Measurements from ENCODE around the gene SHC2. TPM values are rescaled to one million over a fixed set of nuclear protein-coding genes. Genes with fewer than 3 reads are reported as not detected.

SHC2 gene
- total and polyA plus RNA-seq, 11 donors, result 6.7 to 35.8 (median 14.6) TPM

DNA sequence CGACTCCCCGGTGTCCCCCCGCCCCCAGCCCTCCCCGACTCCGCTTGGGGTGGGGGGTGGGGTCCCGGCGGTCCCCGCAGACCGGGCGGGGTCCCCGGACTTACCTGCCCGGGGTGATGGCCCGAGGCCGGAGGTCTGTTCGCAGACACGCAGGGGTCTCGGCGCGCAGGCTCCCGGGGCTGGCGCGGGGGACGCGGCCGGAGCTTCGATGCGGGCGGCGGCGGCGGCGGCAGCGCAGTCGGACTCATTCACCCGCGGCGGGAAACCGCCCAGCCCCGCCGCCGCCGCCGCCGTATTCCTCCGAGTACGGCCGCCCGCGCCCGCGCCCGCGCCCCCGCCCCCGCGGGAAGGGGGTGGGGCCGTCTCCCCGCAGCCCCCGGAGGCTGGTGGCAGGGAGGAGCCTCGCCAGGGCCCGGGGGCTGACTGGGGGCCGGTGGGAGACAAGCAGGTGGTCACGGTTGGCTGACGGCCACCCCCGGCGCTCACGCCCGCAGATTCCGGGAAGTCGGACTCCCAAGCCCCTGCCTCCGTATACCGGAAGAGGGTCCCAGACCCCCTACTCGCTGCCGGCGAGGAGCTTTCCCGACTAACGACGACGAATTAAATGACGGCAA is 51.8 kb downstream of the SHC2 start, which contains the start of gene C2CD4C:
Gene C2CD4C (minus strand): TSS at position 246 of the 614 bp plus-strand sequence. CDS start 786 bp downstream, outside the sequence.
- Histone ChIP-seq H3K4me3 (peak within 1 kb of the TSS; percentile 1 to 68 (median 58)), H3K27me3 (peaks cover 18 to 62% (median 28%) of the 10 kb centered on the region in 9 donors), H3K4me1 (peaks cover 0 to 26% (median 14%) of the 10 kb centered on the region in 12 donors), H3K27ac (peak within 1 kb of the TSS in 4 of 12 donors; percentile 37 to 74 (median 58)), H3K36me3 (no peaks in the 10 kb centered on the region), H3K9me3 (no peaks in the 10 kb centered on the region)
- intact Hi-C loops (cut with DNase I), result no loop called here
- WGBS, 4 donors, result 1% methylated on average over 25 to 80 of the region's 80 CpGs
- DNase-seq (peak in 2 of 5 donors; percentile 35 to 64), ATAC-seq (peak in 1 of 4 donors; percentile 55)
- TF ChIP-seq, protein P1, sequence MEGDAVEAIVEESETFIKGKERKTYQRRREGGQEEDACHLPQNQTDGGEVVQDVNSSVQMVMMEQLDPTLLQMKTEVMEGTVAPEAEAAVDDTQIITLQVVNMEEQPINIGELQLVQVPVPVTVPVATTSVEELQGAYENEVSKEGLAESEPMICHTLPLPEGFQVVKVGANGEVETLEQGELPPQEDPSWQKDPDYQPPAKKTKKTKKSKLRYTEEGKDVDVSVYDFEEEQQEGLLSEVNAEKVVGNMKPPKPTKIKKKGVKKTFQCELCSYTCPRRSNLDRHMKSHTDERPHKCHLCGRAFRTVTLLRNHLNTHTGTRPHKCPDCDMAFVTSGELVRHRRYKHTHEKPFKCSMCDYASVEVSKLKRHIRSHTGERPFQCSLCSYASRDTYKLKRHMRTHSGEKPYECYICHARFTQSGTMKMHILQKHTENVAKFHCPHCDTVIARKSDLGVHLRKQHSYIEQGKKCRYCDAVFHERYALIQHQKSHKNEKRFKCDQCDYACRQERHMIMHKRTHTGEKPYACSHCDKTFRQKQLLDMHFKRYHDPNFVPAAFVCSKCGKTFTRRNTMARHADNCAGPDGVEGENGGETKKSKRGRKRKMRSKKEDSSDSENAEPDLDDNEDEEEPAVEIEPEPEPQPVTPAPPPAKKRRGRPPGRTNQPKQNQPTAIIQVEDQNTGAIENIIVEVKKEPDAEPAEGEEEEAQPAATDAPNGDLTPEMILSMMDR (IDR thresholded peaks at IDR 0.05), result no peak
- TF ChIP-seq POLR2A (IDR thresholded peaks at IDR 0.05), result no peak

DNA sequence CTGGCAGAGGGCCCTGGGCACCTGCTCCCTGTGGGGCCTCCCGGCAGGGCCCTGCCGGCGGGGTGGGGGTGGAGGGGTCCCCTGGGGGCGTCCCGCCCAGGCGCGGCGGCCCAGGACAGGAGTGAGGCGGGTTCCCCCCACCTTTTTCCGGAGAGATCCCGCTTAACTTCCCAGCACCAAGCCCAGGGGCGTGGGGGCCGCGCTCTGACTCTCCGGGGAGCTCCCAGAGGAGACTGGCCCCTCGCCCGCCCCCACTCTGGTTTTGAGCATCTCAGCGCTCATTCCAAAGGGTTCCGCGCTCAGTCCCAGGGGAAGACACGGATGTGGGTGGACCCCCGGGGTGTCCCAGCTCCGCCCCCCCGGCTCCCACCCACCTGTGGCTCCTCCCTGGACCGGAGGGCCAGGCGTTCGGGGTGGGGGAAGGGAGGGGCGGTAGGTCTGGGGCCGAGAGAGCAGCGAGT is 52.4 kb downstream of the SHC2 start:
- no peak for TF ChIP-seq POLR2A (IDR thresholded peaks at IDR 0.05)
- TF ChIP-seq, protein P1 (IDR thresholded peaks at IDR 0.05), result no peak
- Histone ChIP-seq H3K36me3 (no peaks in the 10 kb centered on the region), H3K4me1 (peaks cover 0 to 26% (median 14%) of the 10 kb centered on the region in 12 donors), H3K27me3 (peaks cover 19 to 65% (median 30%) of the 10 kb centered on the region in 9 donors), H3K4me3 (peak overlapping the region; percentile 1 to 68 (median 58)), H3K27ac (peak overlapping the region in 4 of 12 donors; percentile 37 to 74 (median 58)), H3K9me3 (no peaks in the 10 kb centered on the region)
- DNase-seq, result peak in 2 of 5 donors; percentile 40 to 57
- 1 to 3% (median 2%) methylated on average over 7 to 30 of the region's 30 CpGs for WGBS, 4 donors
- peak in 2 of 4 donors; percentile 12 to 25 for ATAC-seq
- intact Hi-C loops (cut with DNase I), result no loop called here

- TF ChIP-seq, protein P1 (IDR thresholded peaks at IDR 0.05), result no peak
- no peak for TF ChIP-seq POLR2A (IDR thresholded peaks at IDR 0.05)
- Histone ChIP-seq H3K4me3 (peak overlapping the region in 9 of 12 donors; percentile 50 to 68 (median 60)), H3K4me1 (peaks cover 0 to 26% (median 14%) of the 10 kb centered on the region in 12 donors), H3K27me3 (peaks cover 19 to 72% (median 33%) of the 10 kb centered on the region in 9 donors), H3K36me3 (no peaks in the 10 kb centered on the region), H3K9me3 (no peaks in the 10 kb centered on the region), H3K27ac (no peak overlapping the region)
- peak in 2 of 5 donors; percentile 22 to 50 for DNase-seq
- no peak for ATAC-seq
- intact Hi-C loops (cut with DNase I), result no loop called here
- WGBS, 4 donors, result 68 to 83% (median 75%) methylated on average over 23 to 70 of the region's 70 CpGs
Measured at GRCh38 chr19:407511-408440, 53.1 kb downstream of the SHC2 start.
